Trophoblast cell (in vitro differentiated cells and primary cell): ENCODE results near the gene MRPS24.

ENCODE experiments used
- DNase-seq, 2 donors: peaks; one replicate each; pipeline ENCODE4 v3.0.0-alpha.2; 2016
- H2AFZ ChIP-seq: 2 replicates; pipeline ENCODE4 v1.6.1; 2013; ENCODE audit warnings: low read length, moderate library complexity, mild to moderate bottlenecking; ENCODE audit not compliant: insufficient read depth, poor library complexity
- H2AK5ac ChIP-seq: 2 replicates; pipeline ENCODE4 v1.6.1; 2013; ENCODE audit warnings: mild to moderate bottlenecking, low read length
- H2BK120ac ChIP-seq: 2 replicates; pipeline ENCODE4 v1.6.1; 2013; ENCODE audit warnings: low read length, mild to moderate bottlenecking, moderate library complexity; ENCODE audit not compliant: insufficient read depth, poor library complexity
- H2BK12ac ChIP-seq: 2 replicates; pipeline ENCODE4 v1.6.1; 2013; ENCODE audit warnings: mild to moderate bottlenecking, low read length, moderate library complexity
- H2BK5ac ChIP-seq: 2 replicates; pipeline ENCODE4 v1.6.1; 2013; ENCODE audit warnings: low read length, low read depth, moderate library complexity, mild to moderate bottlenecking; ENCODE audit not compliant: poor library complexity
- H3K14ac ChIP-seq: 2 replicates; pipeline ENCODE4 v1.6.1; 2013; ENCODE audit warnings: mild to moderate bottlenecking, low read length
- H3K18ac ChIP-seq: 2 replicates; pipeline ENCODE4 v1.6.1; 2013; ENCODE audit warnings: mild to moderate bottlenecking, low read length
- H3K23ac ChIP-seq: 2 replicates; pipeline ENCODE4 v1.6.1; 2013; ENCODE audit warnings: low read length
- H3K27ac ChIP-seq: 2 replicates; pipeline ENCODE4 v1.5.1; 2013; ENCODE audit warnings: low read depth, mild to moderate bottlenecking, inconsistent platforms, low read length, moderate library complexity
- H3K27me3 ChIP-seq: 2 replicates; pipeline ENCODE4 v1.6.1; 2013; ENCODE audit warnings: inconsistent platforms, mild to moderate bottlenecking, low read length, moderate library complexity; ENCODE audit not compliant: insufficient read depth
- H3K36me3 ChIP-seq, 2 experiments: 1 replicate in 1 of 2; 2 replicates in 1 of 2; pipeline ENCODE4 v1.6.1; 2013; ENCODE audit warnings: low read length in 2 of 2, mild to moderate bottlenecking in 2 of 2, moderate library complexity in 1 of 2; ENCODE audit not compliant: insufficient read depth in 2 of 2, control insufficient read depth in 1 of 2
- H3K4ac ChIP-seq: 2 replicates; pipeline ENCODE4 v1.6.1; 2013; ENCODE audit warnings: low read depth, mild to moderate bottlenecking, low read length, moderate library complexity
- H3K4me1 ChIP-seq, 2 experiments: 1 replicate in 1 of 2; 2 replicates in 1 of 2; pipeline ENCODE4 v1.6.1; 2013; ENCODE audit warnings: low read length in 2 of 2, mild to moderate bottlenecking in 2 of 2, moderate library complexity in 1 of 2; ENCODE audit not compliant: insufficient read depth in 2 of 2, control insufficient read depth in 1 of 2
- H3K4me2 ChIP-seq: 2 replicates; pipeline ENCODE4 v1.6.1; 2013; ENCODE audit warnings: inconsistent platforms, mild to moderate bottlenecking, low read length, moderate library complexity
- H3K4me3 ChIP-seq: 2 replicates; pipeline ENCODE4 v1.5.1; 2013; ENCODE audit warnings: mild to moderate bottlenecking, low read depth, low read length, inconsistent platforms
- H3K79me1 ChIP-seq: one replicate; pipeline ENCODE4 v1.6.1; 2013; ENCODE audit warnings: low read length
- H3K79me2 ChIP-seq: 2 replicates; pipeline ENCODE4 v1.6.1; 2013; ENCODE audit warnings: low read length, mild to moderate bottlenecking; ENCODE audit not compliant: control insufficient read depth, insufficient read depth, poor library complexity
- H3K9ac ChIP-seq: 2 replicates; pipeline ENCODE4 v1.6.1; 2013; ENCODE audit warnings: mild to moderate bottlenecking, low read length
- H3K9me3 ChIP-seq: 2 replicates; pipeline ENCODE4 v1.6.1; 2013; ENCODE audit warnings: low read depth, mild to moderate bottlenecking, control low read depth, inconsistent platforms, low read length; ENCODE audit not compliant: insufficient read depth
- H4K12ac ChIP-seq: 2 replicates; pipeline ENCODE4 v1.6.1; 2013; ENCODE audit warnings: low read depth, mild to moderate bottlenecking, low read length, moderate library complexity
- H4K8ac ChIP-seq: 2 replicates; pipeline ENCODE4 v1.6.1; 2013; ENCODE audit warnings: low read depth, mild to moderate bottlenecking, low read length, moderate library complexity
- H4K91ac ChIP-seq: one replicate; pipeline ENCODE4 v1.6.1; 2013; ENCODE audit warnings: low read depth, mild to moderate bottlenecking, low read length, moderate library complexity
- WGBS: extraction: QIAGEN DNeasy Blood & Tissue Kit; methylation state at CpG from one replicate; pipeline ENCODE4 v1.1.7; 2013; ENCODE audit warnings: missing lambda C conversion rate; ENCODE audit not compliant: insufficient read length, insufficient coverage; ENCODE audit errors: extremely low coverage; 5-methylcytosine and 5-hydroxymethylcytosine counted together

MRPS24 gene

GRCh38 chr7:43888993-43889945, 20.0 kb upstream of the MRPS24 start:
- Histone ChIP-seq H2AK5ac (no peak overlapping the region), H3K27ac (no peak overlapping the region), H4K12ac (no peak overlapping the region)

GRCh38 chr7:43884617-43885016, 15.3 kb upstream of the MRPS24 start:
- Histone ChIP-seq H2AK5ac (no peak overlapping the region), H2BK12ac (no peak overlapping the region), H3K27me3 (no peaks in the 10 kb centered on the region), H3K4me3 (no peak overlapping the region), H3K79me1 (no peaks in the 10 kb centered on the region), H2BK5ac (no peak overlapping the region), H3K14ac (no peak overlapping the region), H3K9ac (no peak overlapping the region), H4K8ac (no peak overlapping the region), H3K4me2 (no peak overlapping the region), H2AFZ (no peak overlapping the region), H3K36me3 (peaks cover 0 to 2% of the 10 kb centered on the region in 2 experiments), H3K79me2 (no peaks in the 10 kb centered on the region), H3K27ac (no peak overlapping the region), H3K9me3 (no peaks in the 10 kb centered on the region), H4K12ac (no peak overlapping the region), H3K18ac (no peak overlapping the region), H3K23ac (no peak overlapping the region), H3K4me1 (no peaks in the 10 kb centered on the region), H2BK120ac (no peak overlapping the region), H3K4ac (no peak overlapping the region), H4K91ac (no peak overlapping the region)
- WGBS, result no CpG with 5 or more reads among the region's 4 CpGs
- DNase-seq, result no peak

More at GRCh38 chr7:43888993-43889945, 20.0 kb upstream of the MRPS24 start:
- no peak overlapping the region for H4K91ac ChIP-seq
- H3K4ac ChIP-seq, result no peak overlapping the region
- no peaks in the 10 kb centered on the region for H3K27me3 ChIP-seq
- H3K79me1 ChIP-seq, result no peaks in the 10 kb centered on the region
- no peak overlapping the region for H3K4me3 ChIP-seq
- no peaks in the 10 kb centered on the region for H3K79me2 ChIP-seq
- H3K18ac ChIP-seq, result no peak overlapping the region
- no peak overlapping the region for H2BK12ac ChIP-seq
- H2BK120ac ChIP-seq, result no peak overlapping the region
- H3K36me3 ChIP-seq, result peaks cover 0 to 2% of the 10 kb centered on the region in 2 experiments
- H3K14ac ChIP-seq, result no peak overlapping the region
- WGBS, result no CpG with 5 or more reads among the region's 7 CpGs
- H3K23ac ChIP-seq, result no peak overlapping the region
- no peak overlapping the region for H3K4me2 ChIP-seq
- no peak overlapping the region for H2AFZ ChIP-seq
- no peak overlapping the region for H4K8ac ChIP-seq
- no peaks in the 10 kb centered on the region for H3K9me3 ChIP-seq
- no peak overlapping the region for H3K9ac ChIP-seq
- H3K4me1 ChIP-seq, result peaks cover 0 to 3% of the 10 kb centered on the region in 2 experiments
- H2BK5ac ChIP-seq, result no peak overlapping the region
- peak in 1 of 2 donors; percentile 17 for DNase-seq

- Histone ChIP-seq H4K91ac (no peak overlapping the region), H3K36me3 (peaks cover 0 to 2% of the 10 kb centered on the region in 2 experiments), H2AFZ (no peak overlapping the region), H4K12ac (no peak overlapping the region), H3K79me2 (no peaks in the 10 kb centered on the region), H3K4me2 (no peak overlapping the region), H3K14ac (no peak overlapping the region), H3K9ac (no peak overlapping the region), H3K4ac (no peak overlapping the region), H2BK12ac (no peak overlapping the region), H3K23ac (no peak overlapping the region), H3K4me3 (no peak overlapping the region), H3K18ac (no peak overlapping the region), H3K4me1 (peaks cover 0 to under 1% of the 10 kb centered on the region in 2 experiments), H3K27me3 (no peaks in the 10 kb centered on the region), H2BK120ac (no peak overlapping the region), H3K9me3 (no peaks in the 10 kb centered on the region), H2BK5ac (no peak overlapping the region), H4K8ac (no peak overlapping the region), H3K79me1 (no peaks in the 10 kb centered on the region), H2AK5ac (no peak overlapping the region), H3K27ac (no peak overlapping the region)
- no CpG with 5 or more reads among the region's 4 CpGs for WGBS
- DNase-seq, result no peak
Observed at GRCh38 chr7:43884209-43884608, 14.9 kb upstream of the MRPS24 start.

GRCh38 chr7:43880596-43880995, 11.3 kb upstream of the MRPS24 start:
- H3K18ac ChIP-seq, result peak overlapping the region; percentile 22
- H3K4me1 ChIP-seq, result peaks cover 0 to 1% of the 10 kb centered on the region in 2 experiments
- H3K4me3 ChIP-seq, result no peak overlapping the region
- no peaks in the 10 kb centered on the region for H3K27me3 ChIP-seq
- H4K12ac ChIP-seq, result no peak overlapping the region
- no peak overlapping the region for H2BK12ac ChIP-seq
- no peak for DNase-seq
- H2AK5ac ChIP-seq, result no peak overlapping the region
- no peak overlapping the region for H3K4ac ChIP-seq
- H3K4me2 ChIP-seq, result no peak overlapping the region
- H3K79me1 ChIP-seq, result no peaks in the 10 kb centered on the region
- H3K14ac ChIP-seq, result no peak overlapping the region
- no peak overlapping the region for H2BK120ac ChIP-seq
- H4K91ac ChIP-seq, result peak overlapping the region; percentile 59
- no peak overlapping the region for H2BK5ac ChIP-seq
- H3K9me3 ChIP-seq, result no peaks in the 10 kb centered on the region
- peaks cover 29 to 33% of the 10 kb centered on the region in 2 experiments for H3K36me3 ChIP-seq
- WGBS, result no CpG with 5 or more reads among the region's 5 CpGs
- H3K27ac ChIP-seq, result no peak overlapping the region
- no peak overlapping the region for H2AFZ ChIP-seq
- no peak overlapping the region for H3K9ac ChIP-seq
- no peaks in the 10 kb centered on the region for H3K79me2 ChIP-seq
- H4K8ac ChIP-seq, result no peak overlapping the region
- no peak overlapping the region for H3K23ac ChIP-seq
